Ascending aorta (tissue), 2 donors: ENCODE measurements around the gene ROCK2. TPM values are rescaled to one million over a fixed set of nuclear protein-coding genes. Genes with fewer than 3 reads are reported as not detected.

Experiments
- DNase-seq, 2 donors: peaks; one replicate each; pipeline ENCODE4 v3.0.0-alpha.2; 2019; ENCODE audit warnings: low spot score in 2 of 2
- H3K27ac ChIP-seq, 2 donors: fragments of 200-600 bp; sonication (generic); one replicate each; pipeline ENCODE4 v1.5.1; 2016 to 2017; ENCODE audit warnings: mild to moderate bottlenecking in 1 of 2
- H3K27me3 ChIP-seq: fragments of 200-600 bp; sonication (generic); one replicate; pipeline ENCODE4 v1.5.1; 2017
- H3K36me3 ChIP-seq, 2 donors: fragments of 200-600 bp; sonication (generic); one replicate each; pipeline ENCODE4 v1.5.1; 2016
- H3K4me1 ChIP-seq, 2 donors: fragments of 200-600 bp; sonication (generic); one replicate each; pipeline ENCODE4 v1.5.1; 2016 to 2017; ENCODE audit warnings: mild to moderate bottlenecking in 1 of 2
- H3K4me3 ChIP-seq, 2 donors: fragments of 200-600 bp; sonication (generic); one replicate each; pipeline ENCODE4 v1.5.1; 2016 to 2017; ENCODE audit warnings: mild to moderate bottlenecking in 1 of 2
- H3K9me3 ChIP-seq, 2 donors: fragments of 200-600 bp; sonication (generic); one replicate each; pipeline ENCODE4 v1.5.1; 2016
- CTCF ChIP-seq, 3 experiments: fragments of 200-600 bp in 2 of 3; fragments of 450-650 bp in 1 of 3; sonication (generic) in 2 of 3; IDR thresholded peaks; one replicate each; pipeline ENCODE4 v1.5.1; 2016 to 2019; ENCODE audit warnings: antibody characterized with exemption in 3 of 3, mild to moderate bottlenecking in 1 of 3, moderate library complexity in 1 of 3
- intact Hi-C: fragments of 100-400 bp; cut with DNase I; formaldehyde crosslinking; loops from one replicate; pipeline ENCODE4 v1.15.1; 2023
- total RNA-seq: library from RNA; depleted of rRNA; stranded (reverse); fragments of >200 nt; gene quantifications from one replicate; pipeline ENCODE4 v1.1.0, GENCODE V29; 2016

The ROCK2 gene
- total RNA-seq, 1 donor from 2014 or later = 33.0 TPM

- Histone ChIP-seq H3K9me3 (no peaks in the 10 kb centered on the region), H3K36me3 (peaks cover 25 to 28% of the 10 kb centered on the region in 2 donors), H3K4me3 (no peak overlapping the region), H3K4me1 (no peaks in the 10 kb centered on the region), H3K27me3 (no peaks in the 10 kb centered on the region), H3K27ac (no peak overlapping the region)
- no peak for DNase-seq
- intact Hi-C loops = no loop called here
- no peak for TF ChIP-seq CTCF (IDR thresholded peaks at IDR 0.05)
Measured at GRCh38 chr2:11280713-11281112, 63.7 kb downstream of the ROCK2 start.

- Histone ChIP-seq H3K27me3 (no peaks in the 10 kb centered on the region), H3K9me3 (no peaks in the 10 kb centered on the region), H3K4me1 (no peaks in the 10 kb centered on the region), H3K36me3 (peaks cover 14 to 19% of the 10 kb centered on the region in 2 donors), H3K4me3 (no peak overlapping the region), H3K27ac (no peak overlapping the region)
- TF ChIP-seq CTCF (IDR thresholded peaks at IDR 0.05) = no peak
- no peak for DNase-seq
- intact Hi-C loops = no loop called here
Measured at GRCh38 chr2:11279398-11279797, 65.0 kb downstream of the ROCK2 start.

- H3K36me3 ChIP-seq = peaks cover 5 to 8% of the 10 kb centered on the region in 2 donors
- no peaks in the 10 kb centered on the region for H3K4me1 ChIP-seq
- no peak overlapping the region for H3K27ac ChIP-seq
- H3K27me3 ChIP-seq = no peaks in the 10 kb centered on the region
- no peaks in the 10 kb centered on the region for H3K9me3 ChIP-seq
- H3K4me3 ChIP-seq = no peak overlapping the region
- intact Hi-C loops = no loop called here
- TF ChIP-seq CTCF (IDR thresholded peaks at IDR 0.05) = no peak
- no peak for DNase-seq
Measured at GRCh38 chr2:11278219-11278618, 66.2 kb downstream of the ROCK2 start.

GRCh38 chr2:11275910-11276309, 68.5 kb downstream of the ROCK2 start:
- DNase-seq = no peak

GRCh38 chr2:11270891-11271290, 73.5 kb downstream of the ROCK2 start:
- DNase-seq = no peak
- no peak for TF ChIP-seq CTCF (IDR thresholded peaks at IDR 0.05)
- Histone ChIP-seq H3K27me3 (no peaks in the 10 kb centered on the region), H3K9me3 (no peaks in the 10 kb centered on the region), H3K4me1 (no peaks in the 10 kb centered on the region), H3K27ac (no peak overlapping the region), H3K36me3 (peaks cover 0 to 4% of the 10 kb centered on the region in 2 donors), H3K4me3 (no peak overlapping the region)
- intact Hi-C loops = no loop called here

More at GRCh38 chr2:11275910-11276309, 68.5 kb downstream of the ROCK2 start:
- H3K27ac ChIP-seq = no peak overlapping the region
- intact Hi-C loops = no loop called here
- H3K27me3 ChIP-seq = no peaks in the 10 kb centered on the region
- peaks cover 5 to 7% of the 10 kb centered on the region in 2 donors for H3K36me3 ChIP-seq
- H3K9me3 ChIP-seq = no peaks in the 10 kb centered on the region
- H3K4me1 ChIP-seq = no peaks in the 10 kb centered on the region
- TF ChIP-seq CTCF (IDR thresholded peaks at IDR 0.05) = no peak
- no peak overlapping the region for H3K4me3 ChIP-seq

- intact Hi-C loops = no loop called here
- TF ChIP-seq CTCF (IDR thresholded peaks at IDR 0.05) = no peak
- Histone ChIP-seq H3K27ac (no peak overlapping the region), H3K27me3 (no peaks in the 10 kb centered on the region), H3K36me3 (peaks cover 0 to 4% of the 10 kb centered on the region in 2 donors), H3K4me3 (no peak overlapping the region), H3K9me3 (no peaks in the 10 kb centered on the region), H3K4me1 (no peaks in the 10 kb centered on the region)
- DNase-seq = no peak
Measured at GRCh38 chr2:11267931-11268330, 76.5 kb downstream of the ROCK2 start.
